A673 (cell line): ENCODE data around the gene MRPL51. TPM values are rescaled to one million over a fixed set of nuclear protein-coding genes. Genes with fewer than 3 reads are reported as not detected.

Experiments used
- BruUV-seq: library from RNA; stranded (reverse); fragments of 400-500 nt; replicated peaks from 2 replicates; lab custom pipeline; 2021; lab: Mats Ljungman, UMichigan
- CTCF ChIA-PET: fragments of 300-600 bp; sonication (Branson Sonifier 250); formaldehyde crosslinking; loops from one replicate; lab custom pipeline; 2022; ENCODE audit warnings: antibody characterized with exemption; lab: Charles Lee
- POLR2A ChIA-PET: fragments of 300-600 bp; sonication (Branson Sonifier 250); formaldehyde crosslinking; loops from one replicate; lab custom pipeline; 2022; ENCODE audit warnings: antibody characterized with exemption; ENCODE audit not compliant: low non-redundant PET; lab: Charles Lee
- DNase-seq: peaks from one replicate; pipeline ENCODE4 v3.0.0-alpha.2; 2015; ENCODE audit warnings: low spot score
- H3K27ac ChIP-seq: fragments of 200-600 bp; sonication (generic); 2 replicates; pipeline ENCODE4 v1.5.1; 2016; ENCODE audit warnings: mixed run types, low read depth, mild to moderate bottlenecking, mixed read lengths, antibody characterized with exemption, low read length; ENCODE audit not compliant: poor library complexity, severe bottlenecking
- H3K27me3 ChIP-seq: fragments of 200-600 bp; sonication (generic); replicated peaks from 2 replicates; pipeline ENCODE4 v1.6.1; 2017; ENCODE audit warnings: mixed run types, low read depth, mild to moderate bottlenecking, mixed read lengths, antibody characterized with exemption, low read length; ENCODE audit not compliant: insufficient read depth, poor library complexity
- H3K36me3 ChIP-seq: fragments of 200-600 bp; sonication (generic); 2 replicates; pipeline ENCODE4 v1.6.1; 2016; ENCODE audit warnings: mixed run types, mild to moderate bottlenecking, mixed read lengths, antibody characterized with exemption, low read length; ENCODE audit not compliant: insufficient read depth, poor library complexity, severe bottlenecking
- H3K4me1 ChIP-seq: fragments of 200-600 bp; sonication (generic); 2 replicates; pipeline ENCODE4 v1.6.1; 2017; ENCODE audit warnings: mixed run types, mild to moderate bottlenecking, mixed read lengths, antibody characterized with exemption, low read length; ENCODE audit not compliant: insufficient read depth, poor library complexity, severe bottlenecking
- H3K4me3 ChIP-seq: fragments of 200-600 bp; sonication (generic); 2 replicates; pipeline ENCODE4 v1.5.1; 2016; ENCODE audit warnings: low read depth, mixed run types, mild to moderate bottlenecking, mixed read lengths, low read length; ENCODE audit not compliant: poor library complexity, severe bottlenecking
- H3K9me3 ChIP-seq: fragments of 200-600 bp; sonication (generic); 2 replicates; pipeline ENCODE4 v1.6.1; 2016; ENCODE audit warnings: mixed run types, low read depth, mild to moderate bottlenecking, mixed read lengths, antibody characterized with exemption, low read length; ENCODE audit not compliant: poor library complexity, severe bottlenecking
- EZH2 ChIP-seq: fragments of 200-600 bp; sonication (generic); IDR thresholded peaks from 2 replicates; pipeline ENCODE4 v1.6.1; 2017; ENCODE audit warnings: borderline replicate concordance, low read depth, mild to moderate bottlenecking, mixed read lengths, antibody characterized with exemption, low read length; ENCODE audit not compliant: poor library complexity, severe bottlenecking
- intact Hi-C: fragments of 100-400 bp; cut with micrococcal nuclease; formaldehyde crosslinking; loops from one replicate; pipeline ENCODE4 v1.10.0; 2022; ENCODE audit not compliant: unreplicated experiment
- total RNA-seq: library from RNA; stranded (reverse); gene quantifications from 2 replicates; pipeline ENCODE4 v1.2.3, GENCODE V29; 2021
- TF ChIP-seq, protein P1 (sequence below): fragments of 300-800, 200-600 bp; sonication (generic); conservative IDR thresholded peaks from 2 replicates; pipeline ENCODE4 v1.5.1; 2017; ENCODE audit warnings: low read depth, mild to moderate bottlenecking, antibody characterized with exemption, low read length, moderate library complexity, mixed read lengths

Gene MRPL51
- total RNA-seq, 1 experiment from 2014 or later, result 401 TPM

GRCh38 chr12:6530576-6531260, 37.7 kb upstream of the MRPL51 start:
- POLR2A ChIA-PET, result no interaction called here

GRCh38 chr12:6529291-6529737, 36.3 kb upstream of the MRPL51 start:
- Histone ChIP-seq H3K4me1 (peaks cover 21% of the 10 kb centered on the region), H3K27me3 (no peaks in the 10 kb centered on the region), H3K27ac (peak overlapping the region; percentile 13), H3K9me3 (no peaks in the 10 kb centered on the region), H3K4me3 (no peak overlapping the region), H3K36me3 (peaks cover 79% of the 10 kb centered on the region)
- DNase-seq, result no peak
- POLR2A ChIA-PET, result no interaction called here
- intact Hi-C loops, result no loop called here
- CTCF ChIA-PET, result no interaction called here
- no peak for TF ChIP-seq EZH2
- TF ChIP-seq, protein P1, sequence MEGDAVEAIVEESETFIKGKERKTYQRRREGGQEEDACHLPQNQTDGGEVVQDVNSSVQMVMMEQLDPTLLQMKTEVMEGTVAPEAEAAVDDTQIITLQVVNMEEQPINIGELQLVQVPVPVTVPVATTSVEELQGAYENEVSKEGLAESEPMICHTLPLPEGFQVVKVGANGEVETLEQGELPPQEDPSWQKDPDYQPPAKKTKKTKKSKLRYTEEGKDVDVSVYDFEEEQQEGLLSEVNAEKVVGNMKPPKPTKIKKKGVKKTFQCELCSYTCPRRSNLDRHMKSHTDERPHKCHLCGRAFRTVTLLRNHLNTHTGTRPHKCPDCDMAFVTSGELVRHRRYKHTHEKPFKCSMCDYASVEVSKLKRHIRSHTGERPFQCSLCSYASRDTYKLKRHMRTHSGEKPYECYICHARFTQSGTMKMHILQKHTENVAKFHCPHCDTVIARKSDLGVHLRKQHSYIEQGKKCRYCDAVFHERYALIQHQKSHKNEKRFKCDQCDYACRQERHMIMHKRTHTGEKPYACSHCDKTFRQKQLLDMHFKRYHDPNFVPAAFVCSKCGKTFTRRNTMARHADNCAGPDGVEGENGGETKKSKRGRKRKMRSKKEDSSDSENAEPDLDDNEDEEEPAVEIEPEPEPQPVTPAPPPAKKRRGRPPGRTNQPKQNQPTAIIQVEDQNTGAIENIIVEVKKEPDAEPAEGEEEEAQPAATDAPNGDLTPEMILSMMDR, result no peak
- no TSS peak for BruUV-seq

More at GRCh38 chr12:6530576-6531260, 37.7 kb upstream of the MRPL51 start:
- no TSS peak for BruUV-seq
- H3K9me3 ChIP-seq, result no peaks in the 10 kb centered on the region
- peak overlapping the region; percentile 45 for H3K27ac ChIP-seq
- H3K27me3 ChIP-seq, result no peaks in the 10 kb centered on the region
- CTCF ChIA-PET, result no interaction called here
- intact Hi-C loops, result no loop called here
- peaks cover 21% of the 10 kb centered on the region for H3K4me1 ChIP-seq
- no peak for DNase-seq
- no peak overlapping the region for H3K4me3 ChIP-seq
- TF ChIP-seq EZH2, result no peak
- TF ChIP-seq, protein P1, result no peak
- H3K36me3 ChIP-seq, result peaks cover 74% of the 10 kb centered on the region

- TF ChIP-seq, protein P1, result no peak
- TF ChIP-seq EZH2, result no peak
- DNase-seq, result no peak
- Histone ChIP-seq H3K4me1 (peaks cover 20% of the 10 kb centered on the region), H3K27me3 (no peaks in the 10 kb centered on the region), H3K36me3 (peaks cover 85% of the 10 kb centered on the region), H3K9me3 (no peaks in the 10 kb centered on the region), H3K27ac (peak overlapping the region; percentile 13), H3K4me3 (no peak overlapping the region)
- ChIA-PET CTCF (no interaction called here), POLR2A (no interaction called here)
- intact Hi-C loops, result no loop called here
- BruUV-seq, result TSS peak; percentile 21
Measured at GRCh38 chr12:6528539-6529235, 35.6 kb upstream of the MRPL51 start.
